Astrocyte (in vitro differentiated cells and primary cell): Measurements from ENCODE around the gene MMAA. TPM values are rescaled to one million over a fixed set of nuclear protein-coding genes. Genes with fewer than 3 reads are reported as not detected.
"Not testable (repeated sequence)": the region's sequence is repeated elsewhere in the genome, so short reads cannot be mapped to it uniquely, and the experiment has no call there.

Source experiments
- DNase-seq: peaks from one replicate; pipeline ENCODE4 v3.0.0-alpha.2; 2010; ENCODE audit warnings: low read depth
- FAIRE-seq: peaks from 2 replicates; lab custom pipeline; 2011; peaks lifted over from hg19 to GRCh38; lab: Jason Lieb, UNC
- H2AFZ ChIP-seq: 2 replicates; pipeline ENCODE4 v1.6.0; 2012; ENCODE audit warnings: low read depth, low read length, inconsistent platforms
- H3K27ac ChIP-seq: 2 replicates; pipeline ENCODE4 v1.5.1; 2011; ENCODE audit warnings: low read depth, low read length, inconsistent platforms
- H3K27me3 ChIP-seq: 2 replicates; pipeline ENCODE4 v1.6.0; 2011; ENCODE audit warnings: low read length, inconsistent platforms; ENCODE audit not compliant: insufficient read depth
- H3K36me3 ChIP-seq: 2 replicates; pipeline ENCODE4 v1.5.1; 2011; ENCODE audit warnings: low read length, inconsistent platforms; ENCODE audit not compliant: insufficient read depth
- H3K4me1 ChIP-seq: 2 replicates; pipeline ENCODE4 v1.5.1; 2011; ENCODE audit warnings: low read length, inconsistent platforms; ENCODE audit not compliant: insufficient read depth
- H3K4me2 ChIP-seq: 2 replicates; pipeline ENCODE4 v1.6.0; 2012; ENCODE audit warnings: low read length, inconsistent platforms
- H3K4me3 ChIP-seq: 2 replicates; pipeline ENCODE4 v1.5.1; 2011; ENCODE audit warnings: low read depth, mild to moderate bottlenecking, low read length, inconsistent platforms; ENCODE audit not compliant: insufficient read depth
- H3K79me2 ChIP-seq: 2 replicates; pipeline ENCODE4 v1.6.0; 2012; ENCODE audit warnings: mild to moderate bottlenecking, low read length, inconsistent platforms; ENCODE audit not compliant: insufficient read depth
- H3K9ac ChIP-seq: 2 replicates; pipeline ENCODE4 v1.6.0; 2012; ENCODE audit warnings: mild to moderate bottlenecking, low read length, inconsistent platforms
- H3K9me3 ChIP-seq: 2 replicates; pipeline ENCODE4 v1.5.1; 2012; ENCODE audit warnings: low read depth, mild to moderate bottlenecking, low read length, inconsistent platforms; ENCODE audit not compliant: insufficient read depth
- H4K20me1 ChIP-seq: 2 replicates; pipeline ENCODE4 v1.6.0; 2012; ENCODE audit warnings: low read length, inconsistent platforms; ENCODE audit not compliant: insufficient read depth
- H3K27ac Mint-ChIP-seq: one replicate; pipeline ENCODE4 v1.8.0; 2021; ENCODE audit warnings: mild to moderate bottlenecking, mixed read lengths; ENCODE audit not compliant: unreplicated experiment
- H3K27me3 Mint-ChIP-seq: one replicate; pipeline ENCODE4 v1.8.0; 2021; ENCODE audit warnings: low read depth, mixed read lengths; ENCODE audit not compliant: unreplicated experiment
- H3K36me3 Mint-ChIP-seq: one replicate; pipeline ENCODE4 v1.8.0; 2021; ENCODE audit warnings: low read depth, mixed read lengths; ENCODE audit not compliant: unreplicated experiment
- H3K4me1 Mint-ChIP-seq: one replicate; pipeline ENCODE4 v1.8.0; 2021; ENCODE audit warnings: low read depth, mixed read lengths; ENCODE audit not compliant: unreplicated experiment
- H3K4me3 Mint-ChIP-seq: one replicate; pipeline ENCODE4 v1.8.0; 2021; ENCODE audit warnings: mild to moderate bottlenecking, moderate library complexity, mixed read lengths; ENCODE audit not compliant: unreplicated experiment
- H3K9me3 Mint-ChIP-seq: one replicate; pipeline ENCODE4 v1.8.0; 2021; ENCODE audit warnings: mild to moderate bottlenecking, mixed read lengths; ENCODE audit not compliant: unreplicated experiment
- EZH2 ChIP-seq: IDR thresholded peaks from 2 replicates; pipeline ENCODE4 v1.6.1; 2012; ENCODE audit warnings: mild to moderate bottlenecking, low read length, inconsistent platforms; ENCODE audit not compliant: insufficient read depth
- total RNA-seq: library from RNA; stranded (reverse); gene quantifications from 2 replicates; pipeline ENCODE4 v1.2.1, GENCODE V29; 2021
- TF ChIP-seq, protein P1 (sequence below): IDR thresholded peaks from 2 replicates; pipeline ENCODE4 v1.5.1; 2011; ENCODE audit warnings: low read depth, mild to moderate bottlenecking, inconsistent platforms, low read length, moderate library complexity; ENCODE audit not compliant: insufficient read depth

MMAA gene
- total RNA-seq, 1 donor from 2014 or later, result 8.5 TPM

DNA sequence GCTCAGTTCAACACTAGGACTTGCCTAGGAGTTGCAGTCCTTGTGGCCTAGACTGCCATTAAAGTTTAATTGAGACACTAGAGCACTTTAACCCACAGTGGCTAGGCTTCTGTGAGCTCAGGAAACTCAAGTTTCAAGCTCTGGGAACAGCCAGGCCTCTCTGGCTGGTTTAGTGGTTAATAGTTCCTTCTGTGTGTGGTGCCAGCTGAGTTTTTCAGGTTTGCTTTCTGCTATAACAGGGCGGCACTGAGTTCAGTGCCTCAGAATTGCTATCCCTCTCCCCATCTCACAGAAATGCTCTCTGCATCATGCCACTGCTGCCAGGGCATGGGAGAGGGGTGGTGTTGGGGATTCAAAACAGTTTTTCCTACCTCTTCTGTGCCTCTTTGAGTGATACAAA is 15.9 kb downstream of the MMAA start:
- Mint-ChIP-seq H3K36me3 (peaks cover 4% of the 10 kb centered on the region), H3K9me3 (peaks cover 2% of the 10 kb centered on the region), H3K4me1 (no peaks in the 10 kb centered on the region), H3K27me3 (no peaks in the 10 kb centered on the region), H3K27ac (no peak overlapping the region), H3K4me3 (no peak overlapping the region)
- no peak overlapping the region for H3K4me2 ChIP-seq
- FAIRE-seq (no peak), DNase-seq (no peak)
- TF ChIP-seq EZH2, result no peak
- TF ChIP-seq, protein P1, sequence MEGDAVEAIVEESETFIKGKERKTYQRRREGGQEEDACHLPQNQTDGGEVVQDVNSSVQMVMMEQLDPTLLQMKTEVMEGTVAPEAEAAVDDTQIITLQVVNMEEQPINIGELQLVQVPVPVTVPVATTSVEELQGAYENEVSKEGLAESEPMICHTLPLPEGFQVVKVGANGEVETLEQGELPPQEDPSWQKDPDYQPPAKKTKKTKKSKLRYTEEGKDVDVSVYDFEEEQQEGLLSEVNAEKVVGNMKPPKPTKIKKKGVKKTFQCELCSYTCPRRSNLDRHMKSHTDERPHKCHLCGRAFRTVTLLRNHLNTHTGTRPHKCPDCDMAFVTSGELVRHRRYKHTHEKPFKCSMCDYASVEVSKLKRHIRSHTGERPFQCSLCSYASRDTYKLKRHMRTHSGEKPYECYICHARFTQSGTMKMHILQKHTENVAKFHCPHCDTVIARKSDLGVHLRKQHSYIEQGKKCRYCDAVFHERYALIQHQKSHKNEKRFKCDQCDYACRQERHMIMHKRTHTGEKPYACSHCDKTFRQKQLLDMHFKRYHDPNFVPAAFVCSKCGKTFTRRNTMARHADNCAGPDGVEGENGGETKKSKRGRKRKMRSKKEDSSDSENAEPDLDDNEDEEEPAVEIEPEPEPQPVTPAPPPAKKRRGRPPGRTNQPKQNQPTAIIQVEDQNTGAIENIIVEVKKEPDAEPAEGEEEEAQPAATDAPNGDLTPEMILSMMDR, result no peak
- H3K9ac ChIP-seq, result no peak overlapping the region
- H3K27ac ChIP-seq, result no peak overlapping the region
- no peak overlapping the region for H2AFZ ChIP-seq
- H3K79me2 ChIP-seq, result no peaks in the 10 kb centered on the region
- no peaks in the 10 kb centered on the region for H3K9me3 ChIP-seq
- H3K4me3 ChIP-seq, result no peak overlapping the region
- no peaks in the 10 kb centered on the region for H3K27me3 ChIP-seq
- no peaks in the 10 kb centered on the region for H4K20me1 ChIP-seq
- no peaks in the 10 kb centered on the region for H3K4me1 ChIP-seq
- no peaks in the 10 kb centered on the region for H3K36me3 ChIP-seq

GRCh38 chr4:145635630-145636029 is 16.4 kb downstream of the MMAA start:
- H3K4me1 ChIP-seq, result no peaks in the 10 kb centered on the region
- peaks cover 2% of the 10 kb centered on the region for H3K9me3 Mint-ChIP-seq
- DNase-seq (no peak), FAIRE-seq (no peak)
- peaks cover 4% of the 10 kb centered on the region for H3K36me3 Mint-ChIP-seq
- no peak overlapping the region for H3K4me3 ChIP-seq
- H3K4me3 Mint-ChIP-seq, result no peak overlapping the region
- no peak overlapping the region for H3K4me2 ChIP-seq
- TF ChIP-seq, protein P1, result no peak
- TF ChIP-seq EZH2, result no peak
- H3K27me3 ChIP-seq, result no peaks in the 10 kb centered on the region
- no peak overlapping the region for H3K27ac ChIP-seq
- no peaks in the 10 kb centered on the region for H3K9me3 ChIP-seq
- no peaks in the 10 kb centered on the region for H3K27me3 Mint-ChIP-seq
- H4K20me1 ChIP-seq, result no peaks in the 10 kb centered on the region
- H3K4me1 Mint-ChIP-seq, result peaks cover 2% of the 10 kb centered on the region
- H3K27ac Mint-ChIP-seq, result no peak overlapping the region
- H3K36me3 ChIP-seq, result no peaks in the 10 kb centered on the region
- no peaks in the 10 kb centered on the region for H3K79me2 ChIP-seq
- no peak overlapping the region for H3K9ac ChIP-seq
- no peak overlapping the region for H2AFZ ChIP-seq

- Histone ChIP-seq H3K9me3 (no peaks in the 10 kb centered on the region), H4K20me1 (no peaks in the 10 kb centered on the region), H3K79me2 (no peaks in the 10 kb centered on the region), H3K36me3 (no peaks in the 10 kb centered on the region), H3K4me3 (no peak overlapping the region), H3K9ac (no peak overlapping the region), H3K27me3 (no peaks in the 10 kb centered on the region), H3K4me2 (no peak overlapping the region), H2AFZ (no peak overlapping the region), H3K27ac (no peak overlapping the region), H3K4me1 (no peaks in the 10 kb centered on the region)
- Mint-ChIP-seq H3K27me3 (no peaks in the 10 kb centered on the region), H3K4me3 (no peak overlapping the region), H3K9me3 (no peaks in the 10 kb centered on the region), H3K4me1 (peaks cover 2% of the 10 kb centered on the region), H3K36me3 (peaks cover 4% of the 10 kb centered on the region), H3K27ac (no peak overlapping the region)
- FAIRE-seq, result no peak
- no peak for DNase-seq
- TF ChIP-seq, protein P1, result no peak
- TF ChIP-seq EZH2, result no peak
These were observed 20.1 kb downstream of the MMAA start for GRCh38 chr4:145639186-145639698.

DNA sequence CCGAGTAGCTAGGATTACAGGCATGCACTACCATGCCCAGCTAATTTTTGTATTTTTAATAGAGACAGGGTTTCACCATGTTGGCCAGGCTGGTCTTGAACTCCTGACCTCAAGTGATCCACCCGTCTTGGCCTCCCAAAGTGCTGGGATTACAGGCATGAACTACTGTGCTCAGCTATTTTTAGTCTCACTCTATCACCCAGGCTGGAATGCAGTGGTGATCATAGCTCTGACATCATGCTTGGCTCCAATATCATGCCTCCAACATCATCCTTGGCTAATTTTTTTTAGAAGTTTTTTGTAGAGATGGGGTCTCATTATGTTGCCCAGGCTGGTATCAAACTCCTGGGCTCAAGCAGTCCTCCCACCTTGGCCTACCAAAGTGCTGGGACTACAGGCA is 21.1 kb downstream of the MMAA start:
- H3K27me3 ChIP-seq, H3K27me3 Mint-ChIP-seq, H3K36me3 ChIP-seq, FAIRE-seq, H3K4me2 ChIP-seq, H3K9me3 ChIP-seq, H3K4me3 ChIP-seq, H3K4me3 Mint-ChIP-seq, H3K79me2 ChIP-seq, H3K9me3 Mint-ChIP-seq, H2AFZ ChIP-seq, H3K36me3 Mint-ChIP-seq, H4K20me1 ChIP-seq, H3K27ac ChIP-seq, H3K9ac ChIP-seq, H3K4me1 Mint-ChIP-seq, H3K4me1 ChIP-seq: not testable (repeated sequence)
- H3K27ac Mint-ChIP-seq, result peak overlapping the region; percentile 82
- peak; percentile 73 for DNase-seq
